Measurements from ENCODE around the gene SCP2.
"Not testable (repeated sequence)": the region's sequence is repeated elsewhere in the genome, so short reads cannot be mapped to it uniquely, and the experiment has no call there.

The SCP2 gene

GRCh38 chr1:52917581-52917980 is 9.5 kb upstream of the SCP2 start:
- no peak for DNase-seq

- DNase-seq = no peak
Observed at GRCh38 chr1:52918201-52918600, 8.9 kb upstream of the SCP2 start.

GRCh38 chr1:52919051-52919722 is 7.9 kb upstream of the SCP2 start:
- DNase-seq = no peak

- DNase-seq = no peak
Observed at GRCh38 chr1:52919723-52920483, 7.2 kb upstream of the SCP2 start.

- DNase-seq = no peak
Observed at GRCh38 chr1:52920791-52921291, 6.2 kb upstream of the SCP2 start.

- no peak for DNase-seq
Observed at GRCh38 chr1:52925571-52926005, 1.5 kb upstream of the SCP2 start.

- no peak for DNase-seq
Observed at GRCh38 chr1:52926864-52927211, 238 bp upstream of the SCP2 start.

- no peak for DNase-seq
Observed at GRCh38 chr1:52928015-52928404, 934 bp downstream of the SCP2 start.

- no peak for DNase-seq
Observed at GRCh38 chr1:52929019-52929418, 1.9 kb downstream of the SCP2 start.

- no peak for DNase-seq
Observed at GRCh38 chr1:52937433-52938182, 10.5 kb downstream of the SCP2 start.

- no peak for DNase-seq
Observed at GRCh38 chr1:52938183-52938451, 11.0 kb downstream of the SCP2 start.

- DNase-seq = no peak
Observed at GRCh38 chr1:52943876-52944416, 16.9 kb downstream of the SCP2 start.

GRCh38 chr1:52944566-52944965 is 17.5 kb downstream of the SCP2 start:
- DNase-seq = no peak

- DNase-seq = no peak
Observed at GRCh38 chr1:52947490-52947889, 20.4 kb downstream of the SCP2 start.

GRCh38 chr1:52949602-52950001 is 22.5 kb downstream of the SCP2 start:
- not testable (repeated sequence) for DNase-seq

- no peak for DNase-seq
Observed at GRCh38 chr1:52952112-52952511, 25.0 kb downstream of the SCP2 start.

GRCh38 chr1:52955129-52955970 is 28.3 kb downstream of the SCP2 start:
- no peak for DNase-seq

- DNase-seq = no peak
Observed at GRCh38 chr1:52963101-52963500, 36.0 kb downstream of the SCP2 start.

GRCh38 chr1:52967666-52968065 is 40.6 kb downstream of the SCP2 start:
- DNase-seq = no peak

- DNase-seq = not testable (repeated sequence)
Observed at GRCh38 chr1:52969234-52969633, 42.2 kb downstream of the SCP2 start.

- no peak for DNase-seq
Observed at GRCh38 chr1:52970149-52970548, 43.1 kb downstream of the SCP2 start.

GRCh38 chr1:52973841-52974240 is 46.8 kb downstream of the SCP2 start:
- DNase-seq = no peak
